GM18909 (cell line): ENCODE measurements around the gene CAMK2N1.

Source experiments
- ATAC-seq: cut with Tn5 transposase; IDR thresholded peaks from one replicate; pipeline ENCODE4 v1.9.1; 2021; ENCODE audit warnings: mild to moderate bottlenecking; ENCODE audit not compliant: unreplicated experiment, poor library complexity

CAMK2N1 gene

DNA sequence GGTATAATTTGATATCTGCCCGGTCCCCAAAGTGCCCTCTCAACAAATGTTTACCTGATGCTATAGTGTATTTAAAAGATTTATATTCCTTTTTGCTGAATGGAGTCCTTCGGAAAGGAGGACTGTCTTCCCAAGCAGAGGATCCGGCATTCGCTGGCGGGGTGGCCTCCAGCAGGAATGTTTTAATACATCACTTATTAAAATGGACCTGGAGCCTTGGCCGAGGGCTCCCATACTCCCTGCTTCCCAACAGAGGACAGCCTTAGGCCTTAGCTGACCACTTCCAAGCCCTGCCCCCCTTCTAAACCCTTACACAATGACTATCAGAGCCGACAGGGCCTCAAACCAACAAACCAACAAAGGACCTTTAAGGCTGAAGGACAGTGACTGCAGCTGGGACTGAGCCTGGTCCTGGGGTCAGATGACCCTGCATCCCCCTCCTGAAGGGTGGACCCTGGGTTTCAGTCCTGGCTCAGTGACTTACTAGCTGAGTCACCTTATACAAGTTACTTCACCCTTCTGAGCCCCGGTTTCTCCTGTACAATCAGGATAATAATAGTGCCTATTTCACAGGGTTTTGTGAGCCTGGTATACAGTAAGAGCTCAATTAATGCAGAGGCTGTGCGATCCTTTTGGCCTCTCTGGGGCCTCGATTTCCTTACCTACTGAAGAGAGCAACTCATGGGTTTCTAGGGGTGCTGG is 5.6 kb downstream of the CAMK2N1 start:
- ATAC-seq, result no peak

DNA sequence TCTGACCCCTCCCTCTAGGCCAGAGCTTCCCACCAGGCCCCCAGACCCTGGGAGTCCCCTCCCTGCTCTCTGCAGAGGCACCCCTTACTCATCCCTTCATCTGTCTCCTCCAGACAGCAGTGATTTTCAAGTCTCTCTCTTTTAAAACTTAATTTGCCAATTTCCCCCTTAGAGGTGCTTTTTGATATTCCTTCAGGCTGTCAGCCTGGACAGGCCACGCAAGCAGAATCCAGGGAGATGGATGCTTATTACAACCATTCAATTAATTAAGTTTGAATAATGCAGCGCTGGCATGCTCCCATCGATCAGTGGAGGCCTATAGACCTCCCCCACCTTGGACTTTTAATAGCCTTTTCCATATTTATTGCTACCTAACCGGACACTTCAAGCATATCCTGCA is 6.2 kb downstream of the CAMK2N1 start:
- ATAC-seq, result no peak

DNA sequence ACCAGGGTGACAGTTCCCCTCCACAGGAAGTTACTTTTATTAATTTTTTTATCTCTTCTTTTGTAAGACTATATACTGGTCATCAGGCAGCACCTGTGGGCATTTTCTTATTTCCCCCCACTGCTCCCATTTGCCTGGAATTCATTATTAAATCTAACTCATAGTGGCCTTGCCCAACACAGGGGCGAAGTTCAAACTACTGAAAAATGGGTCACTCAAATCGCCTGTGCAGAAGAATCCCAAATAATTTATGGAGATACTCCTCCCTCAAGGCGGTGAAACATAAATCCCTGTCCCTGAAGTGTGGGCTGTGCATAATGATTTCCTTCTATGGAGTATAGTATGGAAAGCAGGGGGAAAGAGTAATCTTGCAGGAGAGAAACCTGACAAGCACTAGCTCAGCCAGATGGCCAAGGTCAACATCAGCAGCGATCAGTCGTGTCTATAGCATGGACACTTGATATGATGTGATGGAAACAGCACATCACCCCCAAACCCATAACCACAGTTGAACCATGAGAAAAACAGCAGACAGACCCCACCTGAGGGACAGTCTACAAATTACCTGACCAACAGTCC is 7.9 kb downstream of the CAMK2N1 start:
- no peak for ATAC-seq

DNA sequence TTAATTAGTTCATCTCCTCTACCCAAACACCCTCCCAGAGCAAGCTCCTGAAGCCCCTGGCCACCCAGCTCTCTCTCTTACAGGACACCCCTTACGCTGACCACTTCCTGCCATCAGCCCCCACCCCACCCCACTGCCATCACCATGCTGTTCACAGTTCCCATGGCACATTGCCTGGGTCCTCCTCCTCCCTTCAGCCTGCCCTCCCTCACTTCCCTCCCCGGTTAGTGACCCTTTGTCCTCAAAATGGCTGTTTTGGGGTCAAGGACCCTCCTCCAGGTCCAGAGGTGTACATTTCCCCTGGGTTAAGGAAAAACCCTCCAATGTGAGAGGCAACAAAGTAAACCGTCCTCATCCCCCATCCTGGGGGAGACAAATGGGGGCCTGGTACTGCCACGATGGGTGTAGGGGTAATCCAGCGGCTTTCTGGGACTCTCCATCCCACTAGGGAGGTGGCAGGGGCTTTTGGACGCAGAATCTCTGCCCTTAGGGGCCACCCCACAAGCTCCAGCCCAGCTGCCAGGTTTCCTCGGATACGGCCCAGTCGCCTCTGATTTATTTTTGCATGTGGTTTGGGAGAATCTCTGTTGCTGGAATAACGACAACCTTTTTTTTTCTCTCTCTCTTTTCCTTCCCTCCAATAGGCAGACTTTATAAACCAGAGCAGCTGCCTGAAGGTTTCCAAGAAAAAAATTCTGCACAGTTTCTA is 8.5 kb downstream of the CAMK2N1 start:
- ATAC-seq, result no peak

DNA sequence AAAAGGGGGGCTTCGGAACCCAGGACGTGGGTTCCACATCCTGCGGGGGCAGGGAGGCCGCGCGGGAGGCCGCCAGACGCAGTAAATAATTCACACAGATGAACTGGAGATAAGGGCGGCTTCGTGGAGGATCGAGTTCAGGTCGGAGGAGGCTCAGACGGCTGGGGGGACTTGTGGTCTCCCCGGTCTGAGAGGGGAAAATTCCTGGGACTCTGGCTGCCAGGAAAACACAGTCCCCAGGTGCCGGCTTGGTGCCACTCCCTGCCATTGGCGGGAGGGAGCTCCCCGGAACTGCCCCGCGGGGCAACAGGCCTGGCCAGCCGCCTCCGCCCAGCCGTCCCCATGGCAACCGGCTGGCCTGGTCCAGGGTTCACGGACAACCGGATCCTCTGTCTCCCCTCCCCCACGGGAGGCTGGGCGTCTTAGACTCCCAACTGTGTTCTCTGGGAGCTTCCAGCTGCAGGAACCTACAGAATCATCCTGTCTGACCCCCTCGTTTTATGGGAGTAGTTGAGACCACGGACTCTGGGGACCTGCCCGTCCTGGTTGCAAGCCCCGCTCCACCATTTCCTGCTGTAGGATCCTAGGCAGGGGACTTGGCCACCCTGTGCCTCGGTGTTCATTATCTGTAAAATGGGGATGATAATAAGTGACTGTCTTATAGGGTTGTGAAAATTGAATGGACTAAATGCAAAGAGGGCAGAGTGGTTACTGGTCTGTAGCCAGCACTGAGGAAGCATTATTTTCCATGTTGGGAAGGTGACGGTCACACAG is 9.6 kb downstream of the CAMK2N1 start:
- no peak for ATAC-seq

DNA sequence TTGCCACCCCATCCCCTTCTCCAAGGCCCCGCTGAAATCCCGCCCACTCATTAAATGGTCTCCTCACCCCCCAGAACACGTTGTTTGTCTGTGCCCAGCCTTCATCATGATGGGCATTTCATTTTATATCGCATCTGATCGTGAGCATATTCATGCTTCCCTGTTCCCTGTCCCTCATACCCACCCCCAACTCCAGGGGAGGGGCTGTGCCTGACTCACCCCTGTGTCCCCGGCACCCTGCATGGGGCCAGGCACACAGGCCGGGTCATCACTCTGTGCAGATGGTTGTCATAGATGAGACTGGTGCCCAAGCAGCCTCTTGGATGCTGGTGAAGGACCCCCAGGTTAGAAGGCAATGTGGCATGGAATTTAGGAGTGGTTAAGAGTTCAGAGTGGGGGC is 11.0 kb downstream of the CAMK2N1 start:
- no peak for ATAC-seq

DNA sequence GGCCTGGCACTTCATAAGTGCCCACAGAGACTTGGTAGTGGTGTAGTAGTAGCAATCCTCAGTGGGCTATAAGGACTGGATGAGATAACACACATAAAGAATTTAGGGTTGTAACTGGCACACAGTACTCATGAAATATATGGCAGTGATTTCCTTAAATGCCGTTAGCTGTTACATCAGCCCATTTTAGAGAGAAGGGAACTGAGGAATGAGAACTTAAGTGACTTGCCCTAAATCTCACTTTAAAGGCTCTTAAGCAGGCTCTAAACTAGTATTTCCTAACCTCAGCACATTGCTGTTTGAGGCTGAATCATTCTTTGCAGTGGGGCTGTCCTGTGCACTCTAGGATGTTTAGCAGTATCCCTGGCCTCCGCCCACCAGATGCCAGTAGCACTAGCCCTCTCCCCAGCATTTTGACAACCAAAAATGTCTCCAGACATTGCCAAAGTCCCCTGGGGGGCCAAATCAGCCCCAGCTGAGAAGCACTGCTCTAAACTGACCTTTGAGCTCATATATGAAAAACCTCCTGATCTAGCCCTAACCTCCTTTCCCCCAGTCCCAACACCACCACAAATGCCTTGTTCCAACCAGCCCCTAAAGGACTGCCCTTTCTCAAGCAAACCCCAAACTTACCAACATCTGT is 11.6 kb downstream of the CAMK2N1 start:
- no peak for ATAC-seq

DNA sequence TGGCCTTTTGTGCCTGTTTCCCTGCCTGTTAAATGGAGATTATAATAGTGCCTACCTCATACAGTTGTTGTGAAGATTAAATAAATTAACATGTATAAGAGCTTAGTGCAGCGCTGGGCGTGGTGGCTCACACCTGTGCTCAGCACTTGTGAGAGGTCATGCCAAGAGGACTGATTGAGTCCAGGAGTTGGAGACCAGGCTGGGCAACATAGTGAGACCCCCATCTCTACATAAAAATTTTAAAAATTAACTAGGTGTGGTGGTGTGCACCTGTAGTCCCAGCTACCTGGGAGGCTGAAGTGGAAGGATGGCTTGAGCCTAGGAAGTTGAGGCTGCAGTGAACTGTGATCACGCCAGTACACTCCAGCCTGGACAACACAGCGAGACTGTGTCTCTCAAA is 12.1 kb downstream of the CAMK2N1 start:
- no peak for ATAC-seq

DNA sequence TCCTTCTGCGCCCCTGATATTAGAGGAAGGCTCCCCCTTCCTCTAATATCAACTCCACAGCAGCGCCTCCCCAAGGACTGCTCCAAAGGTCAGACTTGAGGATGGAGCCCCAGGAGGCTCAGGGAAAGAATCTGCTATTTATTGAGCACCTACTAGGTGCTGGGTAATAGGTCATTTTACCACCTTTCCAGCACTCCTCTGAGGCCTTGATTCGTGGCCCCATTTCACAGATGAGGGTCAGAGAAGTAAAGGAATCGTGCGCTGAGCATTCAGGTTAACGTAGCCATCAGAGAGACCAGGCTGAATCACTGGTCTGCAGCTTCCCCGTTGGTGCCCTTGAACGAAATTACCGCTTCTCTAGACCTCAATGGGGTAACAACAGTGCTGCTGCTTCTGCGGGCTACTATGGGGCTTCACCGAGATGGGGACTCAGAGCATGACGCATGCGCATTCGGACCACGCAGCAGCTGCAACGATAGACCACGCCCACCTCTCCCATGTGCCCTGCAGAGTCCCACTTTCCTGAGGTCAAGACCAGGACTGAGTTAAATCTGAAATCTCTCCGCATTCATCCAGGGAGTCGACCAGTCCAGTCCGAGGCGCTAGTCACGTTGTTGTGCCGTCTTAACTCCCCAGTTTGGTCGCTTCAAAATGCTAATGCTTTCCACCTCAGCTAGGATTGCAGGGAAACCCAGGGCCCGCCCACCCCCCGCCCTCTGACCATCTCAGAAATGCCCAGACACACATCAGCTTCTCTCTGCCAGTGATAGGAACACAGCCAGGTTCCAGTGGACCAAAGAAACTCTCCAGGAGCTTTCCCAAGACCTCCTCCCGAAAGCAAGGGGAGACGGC is 12.9 kb downstream of the CAMK2N1 start:
- ATAC-seq, result no peak

DNA sequence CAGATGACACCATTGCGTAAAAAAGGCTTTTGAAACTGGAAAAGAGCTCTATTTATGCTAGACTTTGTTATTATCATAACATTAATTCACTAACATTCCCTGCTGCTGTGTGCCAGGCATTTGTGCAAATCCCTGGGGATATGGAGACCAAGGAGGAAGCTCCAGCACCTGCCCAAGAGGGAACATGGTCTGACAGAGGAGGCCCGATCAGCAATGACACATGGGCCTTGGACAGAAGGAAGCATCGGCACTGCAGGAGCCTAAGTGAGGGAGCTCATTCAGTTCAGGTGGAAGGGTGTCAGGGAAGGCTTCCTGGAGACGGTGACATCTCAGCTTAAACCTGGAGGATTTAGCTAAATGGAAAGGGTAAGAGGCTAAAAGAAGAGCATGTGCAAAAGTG is 13.9 kb downstream of the CAMK2N1 start:
- no peak for ATAC-seq

DNA sequence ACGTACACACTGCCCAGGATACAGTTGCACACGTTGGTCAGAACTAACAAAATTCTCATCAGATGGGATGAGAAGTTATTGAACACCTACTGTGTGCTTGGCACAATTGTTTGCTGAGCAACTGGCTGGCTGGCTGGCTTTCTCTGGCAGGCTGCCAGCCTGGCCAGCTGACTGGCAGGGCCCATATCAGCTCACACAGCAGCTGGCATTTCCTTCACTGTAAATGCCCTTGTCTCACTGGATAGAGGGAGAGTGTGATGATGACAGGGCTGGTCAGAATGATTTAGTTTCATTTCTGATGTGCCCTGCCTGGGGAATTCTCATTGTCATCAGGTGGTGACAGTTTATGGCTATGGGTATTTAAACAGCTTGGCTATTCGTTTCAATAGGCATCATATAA is 15.8 kb downstream of the CAMK2N1 start:
- ATAC-seq, result no peak

DNA sequence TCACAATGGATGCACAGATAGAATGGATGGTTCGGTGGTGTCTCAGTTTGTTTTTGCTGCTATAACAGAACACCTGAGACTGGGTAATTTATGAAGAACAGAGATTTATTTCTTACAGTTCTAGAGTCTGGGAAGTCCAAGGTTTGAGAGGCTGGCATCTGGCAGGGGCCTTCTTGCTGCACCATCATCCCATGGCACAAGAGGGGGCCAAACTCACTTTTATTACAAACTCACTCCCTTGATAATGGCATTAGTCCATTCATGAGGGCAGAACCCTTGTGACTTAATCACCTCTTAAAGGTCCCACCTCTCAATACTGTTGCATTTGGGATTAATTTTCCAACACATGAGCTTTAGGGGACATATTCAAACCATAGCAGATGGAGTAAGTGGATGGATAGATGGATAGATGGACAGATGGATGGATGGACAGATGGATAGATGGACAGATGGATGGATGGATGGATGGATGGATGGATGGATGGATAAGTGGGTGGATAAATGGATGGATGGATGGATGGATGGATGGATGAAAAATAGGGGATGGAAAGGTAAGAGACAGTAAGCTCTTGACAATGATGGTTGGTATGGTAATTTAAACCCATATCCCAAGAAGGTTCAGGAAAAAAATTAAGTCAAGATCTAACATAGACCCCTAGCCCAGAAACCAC is 16.5 kb downstream of the CAMK2N1 start:
- no peak for ATAC-seq

DNA sequence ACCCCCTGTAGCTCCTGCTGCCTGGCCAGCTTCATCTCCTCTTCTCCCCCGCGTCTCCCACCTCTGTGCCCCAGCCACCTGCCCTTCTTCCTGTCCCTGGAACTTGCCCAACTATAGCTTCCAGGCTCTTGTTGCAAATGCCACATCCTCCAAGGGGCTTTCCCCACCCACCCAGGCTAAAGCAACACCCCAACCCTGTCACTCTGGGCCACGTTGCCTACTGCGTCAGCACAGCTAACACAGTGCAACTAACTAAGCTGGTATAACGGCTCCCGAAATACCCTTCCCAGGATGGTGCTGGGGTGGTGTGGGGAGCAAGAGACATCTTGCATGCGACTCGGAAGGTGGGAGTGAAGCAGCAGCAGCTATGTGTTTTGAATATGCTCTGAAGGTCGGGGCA is 19.7 kb downstream of the CAMK2N1 start:
- no peak for ATAC-seq

DNA sequence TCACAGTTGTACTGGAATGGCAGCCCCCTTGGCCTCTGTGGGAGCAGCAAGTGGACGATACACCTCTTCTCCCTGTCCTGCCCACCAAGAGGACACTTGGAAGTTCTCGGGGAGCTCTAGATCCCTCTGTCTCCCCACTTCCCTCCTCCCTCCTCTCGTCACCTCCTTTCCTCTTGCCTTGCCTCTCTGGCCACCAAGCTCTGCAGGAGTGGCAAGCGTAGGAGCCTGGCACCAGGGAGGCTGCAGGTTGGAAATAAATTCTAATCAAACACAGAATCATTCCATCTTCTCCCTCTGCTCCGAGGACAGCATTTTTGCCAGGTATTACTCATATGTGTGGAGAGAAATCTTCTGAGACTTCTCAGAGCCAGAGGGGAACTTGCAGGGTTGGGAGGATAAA is 20.8 kb downstream of the CAMK2N1 start:
- no peak for ATAC-seq

DNA sequence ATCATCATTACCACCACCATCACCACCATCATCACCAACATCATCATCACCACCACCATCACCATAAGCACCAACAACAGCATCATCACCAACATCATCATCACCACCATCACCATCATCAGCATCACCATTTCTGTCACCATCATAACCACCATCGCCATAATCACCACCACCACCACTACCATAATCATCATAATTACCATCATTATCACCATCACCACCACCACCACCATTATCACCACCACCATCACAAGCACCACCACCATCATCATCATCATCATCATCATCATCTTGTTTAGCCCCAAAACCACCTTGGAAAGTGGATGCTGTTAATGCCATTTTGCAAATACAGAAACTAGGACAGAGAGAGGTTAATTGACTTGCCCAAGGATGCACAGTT is 22.5 kb downstream of the CAMK2N1 start:
- no peak for ATAC-seq

DNA sequence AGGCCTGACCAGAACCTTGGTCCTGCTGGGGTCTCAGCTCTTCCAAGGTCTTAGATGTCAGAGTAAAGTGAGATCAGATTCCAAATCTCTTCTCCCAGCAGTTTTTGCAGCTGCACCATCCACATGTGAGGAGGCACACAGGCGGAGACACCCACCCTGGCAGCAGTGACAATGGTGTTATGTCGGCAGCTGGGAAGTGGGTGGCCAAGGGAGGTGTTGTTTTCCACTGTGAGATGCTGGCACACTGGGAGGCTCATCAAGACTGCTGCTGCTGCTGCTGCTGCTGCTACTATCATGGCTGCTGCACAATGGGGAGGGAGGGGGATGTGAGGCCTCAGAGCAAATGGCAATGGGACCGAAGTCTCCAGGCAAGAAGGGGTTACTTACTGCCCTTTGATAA is 23.6 kb downstream of the CAMK2N1 start:
- no peak for ATAC-seq

DNA sequence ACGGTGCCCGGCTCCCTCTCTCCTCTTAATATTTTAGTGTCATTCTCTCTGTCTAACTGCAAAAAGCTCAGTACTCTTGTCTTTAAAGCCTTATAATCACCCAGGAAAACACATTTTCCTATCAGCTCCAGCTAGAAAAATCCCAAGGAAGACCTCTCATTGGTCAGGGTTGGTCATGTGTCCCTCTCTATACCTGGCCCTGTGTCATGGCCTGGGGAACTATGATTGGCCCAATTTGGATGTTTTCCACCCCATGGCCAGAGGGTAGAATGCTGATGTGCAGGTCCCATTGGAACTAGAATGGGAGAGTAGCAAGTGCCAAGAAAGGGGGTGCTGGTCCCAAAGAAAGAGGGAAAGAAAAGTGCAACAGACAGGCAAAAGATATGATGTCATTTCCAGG is 27.3 kb downstream of the CAMK2N1 start:
- ATAC-seq, result no peak

DNA sequence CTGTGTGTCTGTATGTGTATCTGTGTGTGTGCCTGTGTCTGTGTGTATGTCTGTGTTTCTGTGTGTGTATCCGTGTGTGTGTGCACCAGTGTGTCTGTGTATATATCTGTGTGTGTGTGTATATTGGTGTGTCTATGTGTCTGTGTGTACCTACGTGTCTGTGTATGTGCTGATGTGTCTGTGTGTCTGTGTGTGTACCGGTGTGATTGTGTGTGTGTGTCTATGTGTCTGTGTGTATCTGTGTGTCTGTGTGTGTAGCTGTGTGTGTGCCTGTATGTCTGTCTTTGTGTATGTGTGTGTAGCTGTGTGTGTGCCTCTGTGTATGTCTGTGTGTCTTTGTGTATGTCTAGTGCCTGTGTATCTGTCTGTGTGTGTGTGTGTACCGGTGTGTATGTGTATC is 32.0 kb downstream of the CAMK2N1 start:
- no peak for ATAC-seq

DNA sequence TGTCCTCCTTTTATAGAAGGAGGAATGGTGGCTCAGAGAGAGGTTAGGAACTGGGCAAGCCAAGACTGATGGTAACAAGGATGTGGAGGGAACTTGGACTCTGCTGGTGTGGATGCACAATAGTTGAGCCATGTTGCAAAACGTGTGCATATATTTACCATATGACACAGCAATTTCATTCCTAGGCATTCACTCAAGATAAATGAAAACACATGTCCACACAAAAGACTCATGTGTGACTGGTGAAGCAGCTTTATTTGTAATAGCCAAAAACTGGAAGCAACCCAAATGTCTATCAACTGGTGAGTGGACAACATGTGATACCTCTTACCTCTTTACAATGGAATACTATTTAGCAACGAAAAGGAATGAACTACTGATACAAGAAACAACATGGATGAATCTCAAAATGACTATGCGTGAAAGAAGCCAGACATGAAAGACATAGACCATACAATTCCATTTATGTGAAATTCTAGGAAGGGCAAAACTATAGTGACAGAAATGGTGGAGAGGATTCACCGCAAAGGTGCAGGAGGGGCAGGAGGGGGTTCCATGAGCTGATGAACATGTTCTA is 36.2 kb downstream of the CAMK2N1 start:
- no peak for ATAC-seq
